ENCODE results near the gene SH3RF3. TPM values are rescaled to one million over a fixed set of nuclear protein-coding genes. Genes with fewer than 3 reads are reported as not detected.
A peak's percentile ranks its signal among the peaks of the same experiment; 100 is the strongest.

Gene SH3RF3
- total and polyA plus RNA-seq, 9 of the 15 experiments (the other 6 are each of a cell fraction or from before 2014, with no cell fraction given): 0.02 TPM; not detected in 8

- TF ChIP-seq ZNF589 (CRISPR knock-in tag; IDR thresholded peaks at IDR 0.05; ENCODE audit: low read depth): peak; percentile 95
- peak; percentile 47; the same call in 1 of the 2 replicates for TF ChIP-seq C11orf30 (IDR thresholded peaks at IDR 0.05; ENCODE audit: low read depth)
- TF ChIP-seq BRF2 (IDR thresholded peaks at IDR 0.05; ENCODE audit: borderline replicate concordance, insufficient read depth, insufficient read length): no peak
- no peak for TF ChIP-seq TCF7 (IDR thresholded peaks at IDR 0.05; ENCODE audit: borderline replicate concordance)
- peak; percentile 83; the same call in 1 of the 2 replicates for TF ChIP-seq ZNF197 (CRISPR knock-in tag; IDR thresholded peaks at IDR 0.05; ENCODE audit: low read depth)
- no peak for TF ChIP-seq ATF6 (CRISPR knock-in tag; IDR thresholded peaks at IDR 0.05)
- no peak for TF ChIP-seq RFX5 (IDR thresholded peaks at IDR 0.05; ENCODE audit: low read depth, low read length)
- no peak for TF ChIP-seq ZSCAN32 (CRISPR knock-in tag; IDR thresholded peaks at IDR 0.05)
- TF ChIP-seq TRIM24 (IDR thresholded peaks at IDR 0.05): no peak
- TF ChIP-seq MTA1 (IDR thresholded peaks at IDR 0.05; ENCODE audit: borderline replicate concordance): no peak
- TF ChIP-seq ESRRA (IDR thresholded peaks at IDR 0.05; ENCODE audit: borderline replicate concordance, low read depth): peak; percentile 38; the same call in 1 of the 2 replicates
- TF ChIP-seq VEZF1 (CRISPR knock-in tag; IDR thresholded peaks at IDR 0.05): peak; percentile 36; the same call in 1 of the 2 replicates
These were observed 146.4 kb downstream of the SH3RF3 start (continued) for GRCh38 chr2:109275120-109276012.
